Upper lobe of left lung (tissue), 6 donors: Measurements from ENCODE around the gene PTCHD4. TPM values are rescaled to one million over a fixed set of nuclear protein-coding genes. Genes with fewer than 3 reads are reported as not detected.

ENCODE experiments used
- ATAC-seq, 2 donors: fragments of 200-7000 bp; cut with Tn5 transposase; one replicate each; pipeline ENCODE4 v1.9.1; 2022; ENCODE audit warnings: mild to moderate bottlenecking in 2 of 2, moderate library complexity in 2 of 2; ENCODE audit not compliant: low FRiP score in 2 of 2
- DNase-seq, 2 donors: peaks; one replicate each; pipeline ENCODE4 v3.0.0-alpha.2; 2019 to 2020
- H3K27ac ChIP-seq, 4 donors: fragments of 200-600 bp; sonication (generic); one replicate each; pipeline ENCODE4 v1.5.1; 2016 to 2019
- H3K27me3 ChIP-seq, 4 donors: fragments of 200-600 bp; sonication (generic); one replicate each; pipeline ENCODE4 v1.5.1; 2017 to 2019
- H3K36me3 ChIP-seq, 4 donors: fragments of 200-600 bp; sonication (generic); one replicate each; pipeline ENCODE4 v1.5.1; 2016 to 2019
- H3K4me1 ChIP-seq, 4 donors: fragments of 200-600 bp; sonication (generic); one replicate each; pipeline ENCODE4 v1.5.1; 2018 to 2019
- H3K4me3 ChIP-seq, 4 donors: fragments of 200-600 bp; sonication (generic); one replicate each; pipeline ENCODE4 v1.5.1; 2017 to 2019; ENCODE audit warnings: mild to moderate bottlenecking in 2 of 4, moderate library complexity in 1 of 4
- H3K9me3 ChIP-seq, 4 donors: fragments of 200-600 bp; sonication (generic); one replicate each; pipeline ENCODE4 v1.5.1; 2018 to 2019
- EP300 ChIP-seq, 4 donors: sonication (generic); formaldehyde crosslinking; IDR thresholded peaks; one replicate each; pipeline ENCODE4 v1.5.1; 2017; ENCODE audit warnings: antibody characterized with exemption in 4 of 4, control low read depth in 2 of 4
- POLR2A ChIP-seq, 4 donors: fragments of 450-650 bp; IDR thresholded peaks; one replicate each; pipeline ENCODE4 v1.5.1; 2016 to 2017; ENCODE audit warnings: antibody characterized with exemption in 4 of 4, mild to moderate bottlenecking in 2 of 4
- POLR2AphosphoS5 ChIP-seq, 2 donors: sonication (generic); formaldehyde crosslinking; IDR thresholded peaks; one replicate each; pipeline ENCODE4 v1.5.1; 2017; ENCODE audit warnings: antibody characterized with exemption in 2 of 2
- WGBS, 2 donors: methylation state at CpG; one replicate each; pipeline ENCODE4 v1.1.5; 2017 to 2018; 5-methylcytosine and 5-hydroxymethylcytosine counted together
- total RNA-seq, 6 donors: library from RNA; depleted of rRNA in 4 of 6; stranded (reverse); fragments of >200 nt in 4 of 6; gene quantifications; one replicate each; pipeline versions ENCODE4 v1.1.0 to v1.2.1, GENCODE V29; 2016 to 2021
- TF ChIP-seq, protein P1 (sequence below), 6 experiments: fragments of 450-650 bp in 4 of 6; fragments of 200-600 bp in 2 of 6; sonication (generic) in 2 of 6; IDR thresholded peaks; one replicate each; pipeline ENCODE4 v1.5.1; 2016 to 2019; ENCODE audit warnings: antibody characterized with exemption in 6 of 6
- donor health status: DM: no; HTN: no; CAD: no; lungs with moderate emphysema.
- donor health status: DM: no; HTN: yes; CAD: no; lungs with severe emphysema.

The PTCHD4 gene
- total RNA-seq, 6 donors from 2014 or later: 0.15 to 2.1 (median 0.67) TPM

DNA sequence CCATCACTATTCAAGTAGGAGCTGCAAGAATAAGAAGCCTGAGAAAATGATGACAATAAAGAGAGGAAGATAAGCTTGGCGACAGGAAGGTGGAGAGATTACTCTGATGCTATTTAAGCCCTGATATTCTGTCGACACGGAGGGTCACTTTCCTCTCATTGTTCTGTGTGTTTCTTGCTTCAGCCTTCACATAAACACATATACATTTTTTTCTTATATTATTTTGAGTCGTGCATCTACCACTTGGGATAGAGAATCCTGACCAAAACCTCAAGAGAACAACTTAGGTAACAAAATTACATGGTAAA is 10.5 kb downstream of the PTCHD4 start:
- Histone ChIP-seq H3K9me3 (no peaks in the 10 kb centered on the region), H3K4me3 (no peak overlapping the region), H3K4me1 (peaks cover 0 to 12% (median 2%) of the 10 kb centered on the region in 4 donors), H3K27me3 (no peaks in the 10 kb centered on the region), H3K36me3 (no peaks in the 10 kb centered on the region), H3K27ac (no peak overlapping the region)
- ATAC-seq (no peak), DNase-seq (no peak)
- WGBS, 2 donors: 47 to 50% methylated on average over 4 of the region's 4 CpGs
- TF ChIP-seq, protein P1, sequence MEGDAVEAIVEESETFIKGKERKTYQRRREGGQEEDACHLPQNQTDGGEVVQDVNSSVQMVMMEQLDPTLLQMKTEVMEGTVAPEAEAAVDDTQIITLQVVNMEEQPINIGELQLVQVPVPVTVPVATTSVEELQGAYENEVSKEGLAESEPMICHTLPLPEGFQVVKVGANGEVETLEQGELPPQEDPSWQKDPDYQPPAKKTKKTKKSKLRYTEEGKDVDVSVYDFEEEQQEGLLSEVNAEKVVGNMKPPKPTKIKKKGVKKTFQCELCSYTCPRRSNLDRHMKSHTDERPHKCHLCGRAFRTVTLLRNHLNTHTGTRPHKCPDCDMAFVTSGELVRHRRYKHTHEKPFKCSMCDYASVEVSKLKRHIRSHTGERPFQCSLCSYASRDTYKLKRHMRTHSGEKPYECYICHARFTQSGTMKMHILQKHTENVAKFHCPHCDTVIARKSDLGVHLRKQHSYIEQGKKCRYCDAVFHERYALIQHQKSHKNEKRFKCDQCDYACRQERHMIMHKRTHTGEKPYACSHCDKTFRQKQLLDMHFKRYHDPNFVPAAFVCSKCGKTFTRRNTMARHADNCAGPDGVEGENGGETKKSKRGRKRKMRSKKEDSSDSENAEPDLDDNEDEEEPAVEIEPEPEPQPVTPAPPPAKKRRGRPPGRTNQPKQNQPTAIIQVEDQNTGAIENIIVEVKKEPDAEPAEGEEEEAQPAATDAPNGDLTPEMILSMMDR (IDR thresholded peaks at IDR 0.05): no peak
- TF ChIP-seq POLR2AphosphoS5 (IDR thresholded peaks at IDR 0.05): no peak

- WGBS, 2 donors: 61 to 63% methylated on average over 3 of the region's 3 CpGs
- Histone ChIP-seq H3K4me1 (peaks cover 0 to 12% (median 2%) of the 10 kb centered on the region in 4 donors), H3K27me3 (no peaks in the 10 kb centered on the region), H3K27ac (no peak overlapping the region), H3K36me3 (no peaks in the 10 kb centered on the region), H3K4me3 (no peak overlapping the region), H3K9me3 (no peaks in the 10 kb centered on the region)
- no peak for ATAC-seq
- TF ChIP-seq, protein P1 (IDR thresholded peaks at IDR 0.05): no peak
- TF ChIP-seq POLR2AphosphoS5 (IDR thresholded peaks at IDR 0.05) (no peak), POLR2A (IDR thresholded peaks at IDR 0.05) (no peak), EP300 (IDR thresholded peaks at IDR 0.05) (no peak)
- DNase-seq: no peak
Observed at GRCh38 chr6:48099713-48100587, 11.0 kb downstream of the PTCHD4 start.

DNA sequence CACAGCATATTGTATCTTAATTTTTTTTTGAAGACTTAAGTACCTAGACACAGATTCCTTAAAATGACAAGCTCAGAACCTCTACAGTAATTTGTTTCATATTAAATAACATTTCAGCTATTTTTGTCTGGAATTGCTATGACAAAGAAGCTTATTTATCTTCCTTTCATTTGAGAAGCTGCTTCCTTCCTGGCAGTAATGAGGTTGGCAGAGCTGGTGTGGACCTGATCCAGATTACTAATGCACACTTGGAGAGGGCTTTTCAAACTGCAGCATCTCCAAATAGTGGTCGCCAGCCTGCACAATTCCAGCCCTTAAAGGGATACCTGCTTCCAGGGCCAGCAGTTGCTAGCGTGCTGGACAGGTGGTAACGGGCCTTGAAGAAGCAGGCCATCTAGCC is 12.1 kb downstream of the PTCHD4 start:
- TF ChIP-seq POLR2AphosphoS5 (IDR thresholded peaks at IDR 0.05): no peak
- no peak for TF ChIP-seq EP300 (IDR thresholded peaks at IDR 0.05)
- no peak for TF ChIP-seq POLR2A (IDR thresholded peaks at IDR 0.05)
- TF ChIP-seq, protein P1 (IDR thresholded peaks at IDR 0.05): no peak
- H3K9me3 ChIP-seq: no peaks in the 10 kb centered on the region
- H3K4me3 ChIP-seq: no peak overlapping the region
- H3K4me1 ChIP-seq: peaks cover 0 to 12% (median 2%) of the 10 kb centered on the region in 4 donors
- H3K36me3 ChIP-seq: no peaks in the 10 kb centered on the region
- 42 to 52% methylated on average over 3 of the region's 3 CpGs for WGBS, 2 donors
- no peak for DNase-seq
- no peak for ATAC-seq
- peak overlapping the region in 1 of 4 donors; percentile 9 for H3K27ac ChIP-seq
- H3K27me3 ChIP-seq: no peaks in the 10 kb centered on the region

GRCh38 chr6:48092550-48093217 is 18.3 kb downstream of the PTCHD4 start:
- peaks cover 0 to 3% (median 0%) of the 10 kb centered on the region in 4 donors for H3K4me1 ChIP-seq
- H3K27ac ChIP-seq: no peak overlapping the region
- DNase-seq (no peak), ATAC-seq (no peak)
- no peak for TF ChIP-seq EP300 (IDR thresholded peaks at IDR 0.05)
- no peaks in the 10 kb centered on the region for H3K9me3 ChIP-seq
- H3K36me3 ChIP-seq: no peaks in the 10 kb centered on the region
- no peak overlapping the region for H3K4me3 ChIP-seq
- no peaks in the 10 kb centered on the region for H3K27me3 ChIP-seq
- 65 to 69% methylated on average over 3 of the region's 3 CpGs for WGBS, 2 donors

- no peak overlapping the region for H3K4me3 ChIP-seq
- TF ChIP-seq, protein P1 (IDR thresholded peaks at IDR 0.05): no peak
- no peak for TF ChIP-seq POLR2AphosphoS5 (IDR thresholded peaks at IDR 0.05)
- no peak for TF ChIP-seq EP300 (IDR thresholded peaks at IDR 0.05)
- no peak for TF ChIP-seq POLR2A (IDR thresholded peaks at IDR 0.05)
- no peaks in the 10 kb centered on the region for H3K27me3 ChIP-seq
- 76 to 80% methylated on average over 4 of the region's 4 CpGs for WGBS, 2 donors
- H3K4me1 ChIP-seq: peaks cover 0 to 3% (median 0%) of the 10 kb centered on the region in 4 donors
- H3K9me3 ChIP-seq: no peaks in the 10 kb centered on the region
- no peak for DNase-seq
- no peak for ATAC-seq
- no peak overlapping the region for H3K27ac ChIP-seq
- no peaks in the 10 kb centered on the region for H3K36me3 ChIP-seq
Observed at GRCh38 chr6:48090546-48090945, 20.5 kb downstream of the PTCHD4 start.
